H9 (cell line): ENCODE data around the gene NEGR1. TPM values are rescaled to one million over a fixed set of nuclear protein-coding genes. Genes with fewer than 3 reads are reported as not detected.

Experiments
- DNase-seq: peaks from one replicate; pipeline ENCODE4 v3.0.0-alpha.2; 2017
- H2AFZ ChIP-seq: one replicate; pipeline ENCODE4 v1.6.1; 2013; ENCODE audit warnings: mild to moderate bottlenecking, low read length, control low read depth, moderate library complexity
- H2AK5ac ChIP-seq: 2 replicates; pipeline ENCODE4 v1.6.1; 2013; ENCODE audit warnings: low read length, control low read depth, mixed read lengths; ENCODE audit not compliant: insufficient read length
- H2BK120ac ChIP-seq: one replicate; pipeline ENCODE4 v1.6.1; 2013; ENCODE audit warnings: low read depth, mild to moderate bottlenecking, low read length, control low read depth, inconsistent platforms; ENCODE audit not compliant: poor library complexity, severe bottlenecking
- H2BK12ac ChIP-seq: 2 replicates; pipeline ENCODE4 v1.6.1; 2013; ENCODE audit warnings: low read length, control low read depth, mixed read lengths, low read depth; ENCODE audit not compliant: insufficient read length
- H2BK15ac ChIP-seq: 2 replicates; pipeline ENCODE4 v1.6.1; 2013; ENCODE audit warnings: low read depth, low read length, control low read depth
- H2BK20ac ChIP-seq: one replicate; pipeline ENCODE4 v1.6.1; 2013; ENCODE audit warnings: low read depth, mild to moderate bottlenecking, low read length, control low read depth, inconsistent platforms; ENCODE audit not compliant: poor library complexity, severe bottlenecking
- H2BK5ac ChIP-seq: 2 replicates; pipeline ENCODE4 v1.6.1; 2013; ENCODE audit warnings: low read length, control low read depth, mixed read lengths; ENCODE audit not compliant: insufficient read length
- H3K14ac ChIP-seq: 2 replicates; pipeline ENCODE4 v1.6.1; 2013; ENCODE audit warnings: low read length, control low read depth; ENCODE audit not compliant: insufficient read depth
- H3K18ac ChIP-seq: 2 replicates; pipeline ENCODE4 v1.6.1; 2013; ENCODE audit warnings: low read depth, mild to moderate bottlenecking, mixed read lengths, low read length, control low read depth; ENCODE audit not compliant: insufficient read length
- H3K23ac ChIP-seq: 2 replicates; pipeline ENCODE4 v1.6.1; 2013; ENCODE audit warnings: low read length, control low read depth, mixed read lengths, low read depth; ENCODE audit not compliant: insufficient read length
- H3K23me2 ChIP-seq: 2 replicates; pipeline ENCODE4 v1.6.1; 2013; ENCODE audit warnings: low read depth, mild to moderate bottlenecking, mixed read lengths, low read length, control low read depth; ENCODE audit not compliant: insufficient read length, poor library complexity, severe bottlenecking
- H3K27ac ChIP-seq: 2 replicates; pipeline ENCODE4 v1.5.1; 2013; ENCODE audit warnings: low read length, control low read depth, mixed read lengths, low read depth; ENCODE audit not compliant: insufficient read length
- H3K27me3 ChIP-seq: 2 replicates; pipeline ENCODE4 v1.6.1; 2013; ENCODE audit warnings: low read length, control low read depth, inconsistent platforms; ENCODE audit not compliant: insufficient read depth
- H3K4ac ChIP-seq: 2 replicates; pipeline ENCODE4 v1.6.1; 2013; ENCODE audit warnings: low read depth, mild to moderate bottlenecking, control low read depth, inconsistent platforms, low read length, moderate library complexity
- H3K4me1 ChIP-seq: 2 replicates; pipeline ENCODE4 v1.6.1; 2013; ENCODE audit warnings: low read length, control low read depth, inconsistent platforms; ENCODE audit not compliant: insufficient read depth
- H3K4me2 ChIP-seq: 2 replicates; pipeline ENCODE4 v1.6.1; 2013; ENCODE audit warnings: low read length, control low read depth, mixed read lengths; ENCODE audit not compliant: insufficient read length, insufficient read depth
- H3K56ac ChIP-seq: 2 replicates; pipeline ENCODE4 v1.6.1; 2013; ENCODE audit warnings: low read depth, mild to moderate bottlenecking, mixed read lengths, low read length, control low read depth; ENCODE audit not compliant: insufficient read length
- H3K79me1 ChIP-seq: 2 replicates; pipeline ENCODE4 v1.6.1; 2013; ENCODE audit warnings: low read depth, mild to moderate bottlenecking, moderate library complexity, low read length, control low read depth, inconsistent platforms; ENCODE audit not compliant: insufficient read depth, poor library complexity, severe bottlenecking
- H3K79me2 ChIP-seq: 2 replicates; pipeline ENCODE4 v1.6.1; 2013; ENCODE audit warnings: low read length, control low read depth, inconsistent platforms; ENCODE audit not compliant: insufficient read depth
- H3K9ac ChIP-seq: 2 replicates; pipeline ENCODE4 v1.6.1; 2013; ENCODE audit warnings: low read length, control low read depth, mixed read lengths; ENCODE audit not compliant: insufficient read length; ENCODE audit errors: extremely low read depth
- H3K9me3 ChIP-seq: one replicate; pipeline ENCODE4 v1.6.1; 2013; ENCODE audit warnings: low read depth, low read length, inconsistent platforms; ENCODE audit not compliant: control insufficient read depth
- H3T11ph ChIP-seq: one replicate; pipeline ENCODE4 v1.6.1; 2013; ENCODE audit warnings: mild to moderate bottlenecking, low read length, control low read depth, inconsistent platforms
- H4K20me1 ChIP-seq: one replicate; pipeline ENCODE4 v1.6.1; 2013; ENCODE audit not compliant: control insufficient read depth, insufficient read length, insufficient read depth
- H4K5ac ChIP-seq: 2 replicates; pipeline ENCODE4 v1.6.1; 2013; ENCODE audit warnings: low read depth, mild to moderate bottlenecking, mixed read lengths, low read length, control low read depth; ENCODE audit not compliant: insufficient read length
- H4K8ac ChIP-seq: replicated peaks from 2 replicates; pipeline ENCODE4 v1.6.1; 2013; ENCODE audit warnings: low read length, control low read depth, mixed read lengths, low read depth; ENCODE audit not compliant: insufficient read length
- H4K91ac ChIP-seq: 2 replicates; pipeline ENCODE4 v1.6.1; 2013; ENCODE audit warnings: low read depth, mild to moderate bottlenecking, moderate library complexity, mixed read lengths, low read length, control low read depth; ENCODE audit not compliant: insufficient read length
- H3K27ac Mint-ChIP-seq, 3 experiments: 2 replicates in 2 of 3; 3 replicates in 1 of 3; pipeline ENCODE4 v1.8.0; 2020 to 2021; ENCODE audit warnings: mixed read lengths in 3 of 3, mild to moderate bottlenecking in 1 of 3, moderate library complexity in 1 of 3
- H3K27me3 Mint-ChIP-seq: 2 replicates; pipeline ENCODE4 v1.8.0; 2021; ENCODE audit warnings: low read depth, mild to moderate bottlenecking, moderate library complexity, mixed read lengths
- H3K36me3 Mint-ChIP-seq, 3 experiments: 2 replicates in 2 of 3; 3 replicates in 1 of 3; pipeline ENCODE4 v1.8.0; 2020 to 2021; ENCODE audit warnings: low read depth in 3 of 3, mixed read lengths in 3 of 3; ENCODE audit not compliant: insufficient read depth in 1 of 3
- H3K4me1 Mint-ChIP-seq, 2 experiments: 2 replicates each; pipeline ENCODE4 v1.8.0; 2020; ENCODE audit warnings: mixed read lengths in 2 of 2
- H3K4me3 Mint-ChIP-seq, 2 experiments: 2 replicates in 1 of 2; 3 replicates in 1 of 2; pipeline ENCODE4 v1.8.0; 2020 to 2021; ENCODE audit warnings: mild to moderate bottlenecking in 2 of 2, mixed read lengths in 2 of 2, moderate library complexity in 1 of 2
- H3K9me3 Mint-ChIP-seq, 2 experiments: 2 replicates in 1 of 2; 3 replicates in 1 of 2; pipeline ENCODE4 v1.8.0; 2020; ENCODE audit warnings: mild to moderate bottlenecking in 2 of 2, mixed read lengths in 2 of 2, moderate library complexity in 1 of 2
- CTCF ChIP-seq: fragments of 200-600 bp; sonication (generic); conservative IDR thresholded peaks from 3 replicates; pipeline ENCODE4 v1.8.0; 2021; ENCODE audit warnings: antibody characterized with exemption, mild to moderate bottlenecking
- WGBS: extraction: QIAGEN DNeasy Blood & Tissue Kit; methylation state at CpG from one replicate; pipeline ENCODE4 v1.1.7; 2013; ENCODE audit warnings: missing lambda C conversion rate, low lambda C conversion rate, mixed read lengths; ENCODE audit not compliant: insufficient read length; ENCODE audit errors: extremely low coverage; 5-methylcytosine and 5-hydroxymethylcytosine counted together
- total RNA-seq: library from RNA; stranded (reverse); gene quantifications from 2 replicates; pipeline ENCODE4 v1.2.1, GENCODE V29; 2021

NEGR1 gene
- total RNA-seq, 1 experiment from 2014 or later, result 0.13 TPM

GRCh38 chr1:71464016-71464415 lies 818.3 kb downstream of the NEGR1 start:
- Histone ChIP-seq H4K5ac (no peak overlapping the region), H3K79me2 (no peaks in the 10 kb centered on the region), H2BK5ac (no peak overlapping the region), H4K20me1 (no peaks in the 10 kb centered on the region), H3K27me3 (no peaks in the 10 kb centered on the region), H3K23ac (no peak overlapping the region), H2BK15ac (no peak overlapping the region), H3K23me2 (no peaks in the 10 kb centered on the region), H2BK120ac (no peak overlapping the region), H2AFZ (no peak overlapping the region), H3K4ac (no peak overlapping the region), H4K8ac (no peak overlapping the region), H3T11ph (no peak overlapping the region), H2BK12ac (no peak overlapping the region), H2AK5ac (no peak overlapping the region), H3K27ac (no peak overlapping the region), H3K4me1 (no peaks in the 10 kb centered on the region), H3K4me2 (no peak overlapping the region), H3K79me1 (no peaks in the 10 kb centered on the region), H3K18ac (no peak overlapping the region), H3K9ac (no peak overlapping the region), H4K91ac (no peak overlapping the region), H3K56ac (no peak overlapping the region), H3K9me3 (no peaks in the 10 kb centered on the region), H3K14ac (no peak overlapping the region), H2BK20ac (no peak overlapping the region)
- no CpG with 5 or more reads among the region's 1 CpG for WGBS
- Mint-ChIP-seq H3K9me3 (no peaks in the 10 kb centered on the region), H3K36me3 (no peaks in the 10 kb centered on the region), H3K27ac (no peak overlapping the region), H3K4me1 (peaks cover 24 to 28% of the 10 kb centered on the region in 2 experiments), H3K27me3 (peaks cover 26% of the 10 kb centered on the region), H3K4me3 (no peak overlapping the region)
- DNase-seq, result no peak
- no peak for TF ChIP-seq CTCF
